GM18526 (cell line): ENCODE results near the gene GSTA3.

Experiments
- POLR2A ChIP-seq: IDR thresholded peaks from 3 replicates; pipeline ENCODE4 v1.6.1; 2011; ENCODE audit not compliant: insufficient read length; ENCODE audit errors: extremely low read depth

The GSTA3 gene

DNA sequence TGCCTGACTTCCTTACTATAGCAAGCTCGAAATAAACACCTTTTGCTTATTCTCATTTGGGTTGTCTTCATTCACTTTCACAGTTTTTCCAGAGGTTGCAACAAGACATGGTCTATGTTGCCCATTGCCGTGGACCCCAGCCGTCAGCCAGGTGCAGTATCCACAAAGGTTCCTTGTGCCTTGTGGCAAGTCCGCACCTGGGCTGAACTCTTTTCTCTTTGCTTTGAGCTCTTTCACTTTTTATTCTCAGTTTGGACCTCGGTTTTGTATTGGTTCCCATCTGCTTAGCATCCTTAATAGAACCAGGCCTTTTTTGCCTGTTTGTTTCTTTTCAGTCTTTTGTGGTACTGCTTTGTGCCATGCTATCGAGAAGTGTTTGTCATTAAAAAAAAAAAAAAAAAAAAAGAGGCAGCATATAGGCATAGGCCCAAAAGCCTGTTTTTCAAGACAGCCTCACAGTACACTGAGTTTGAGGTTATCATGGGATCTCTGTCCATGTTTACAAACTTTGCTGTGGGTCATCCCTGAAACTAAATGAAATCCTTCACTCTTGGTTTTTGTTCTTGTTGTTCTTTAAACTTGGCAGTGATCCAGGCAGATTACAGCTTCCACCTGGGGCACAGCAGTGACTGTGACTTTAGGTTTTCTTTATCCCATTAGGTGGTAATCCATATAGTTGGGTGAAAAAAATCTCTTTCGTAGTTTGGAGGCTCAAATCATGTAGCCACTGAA is 33.3 kb downstream of the GSTA3 start:
- no peak for TF ChIP-seq POLR2A

DNA sequence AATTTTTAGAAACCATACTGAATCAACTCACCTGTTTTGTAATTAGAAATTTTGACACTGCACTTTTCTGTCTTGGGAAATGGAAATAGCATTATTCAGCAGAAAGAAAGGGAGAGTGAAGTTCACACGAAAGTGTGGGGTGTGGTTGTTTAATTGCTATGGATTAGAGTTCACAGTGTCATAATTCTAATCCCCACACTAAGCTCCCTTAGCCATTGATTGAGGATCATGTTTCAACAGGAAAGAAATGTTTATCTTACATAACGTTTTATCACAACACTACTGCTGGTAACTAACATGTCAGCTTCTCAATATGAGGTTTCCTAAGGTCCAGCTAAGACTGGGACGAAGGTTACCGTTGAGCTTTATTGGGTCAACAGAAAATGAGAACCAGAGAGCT is 37.5 kb downstream of the GSTA3 start:
- TF ChIP-seq POLR2A: no peak

- no peak for TF ChIP-seq POLR2A
These were observed 37.9 kb downstream of the GSTA3 start for GRCh38 chr6:52871621-52872020.

DNA sequence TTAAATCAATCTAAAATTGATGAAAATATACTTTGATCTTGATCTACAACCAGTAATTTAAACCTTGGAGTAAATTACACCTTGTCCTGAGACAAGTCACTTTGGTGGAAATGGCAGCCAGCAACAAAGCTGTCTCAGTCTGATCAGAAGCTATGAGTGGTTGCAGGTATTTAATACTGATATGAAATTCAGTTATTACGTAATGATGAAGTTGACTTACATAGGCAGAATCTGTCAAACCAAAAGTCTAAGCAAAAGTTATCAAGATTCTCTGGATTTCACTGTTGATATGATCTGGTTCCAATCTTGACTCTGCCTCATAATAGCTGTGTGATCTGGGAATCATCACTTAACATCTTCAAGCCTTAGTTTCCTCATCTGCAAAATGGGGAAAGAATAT is 41.3 kb downstream of the GSTA3 start:
- TF ChIP-seq POLR2A: no peak

GRCh38 chr6:52858416-52858815 is 51.1 kb downstream of the GSTA3 start:
- TF ChIP-seq POLR2A: no peak

DNA sequence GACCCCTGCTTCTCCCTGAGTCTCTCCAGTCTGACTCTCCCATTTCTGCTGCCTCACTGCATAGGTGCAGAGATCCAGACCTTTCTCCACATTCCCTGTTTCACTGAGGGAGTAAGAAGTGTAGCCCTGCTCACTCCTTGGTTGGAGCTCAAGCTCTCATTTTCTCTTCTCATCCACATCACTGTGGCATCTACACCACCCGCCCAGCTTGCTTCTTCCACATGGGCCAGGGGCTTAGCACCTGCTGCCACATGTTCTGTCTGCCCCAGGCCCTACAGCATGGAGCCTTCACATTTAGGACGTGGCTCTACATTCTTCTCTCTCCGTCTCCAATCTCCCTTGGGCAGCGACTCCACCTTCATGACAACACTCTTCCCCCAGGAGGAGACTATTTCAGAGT is 60.4 kb downstream of the GSTA3 start:
- no peak for TF ChIP-seq POLR2A
